ENCODE results near the gene MTR.

GRCh38 chr1:236864996-236865817 lies 70.1 kb downstream of the MTR start:
- no peak for TF ChIP-seq CTCF (IDR thresholded peaks at IDR 0.05)
- TF ChIP-seq POLR2A (IDR thresholded peaks at IDR 0.05) = no peak
- TF ChIP-seq POLR2AphosphoS5 (IDR thresholded peaks at IDR 0.05; ENCODE audit: insufficient read depth in 1 of 2, low read depth in 1 of 2) = no peak

All from vagina (tissue), 2 donors.